Heart left ventricle (tissue), 16 donors: ENCODE results near the gene PRKCB. TPM values are rescaled to one million over a fixed set of nuclear protein-coding genes. Genes with fewer than 3 reads are reported as not detected.
A peak's percentile ranks its signal among the peaks of the same experiment; 100 is the strongest.

Source experiments
- ATAC-seq, 4 donors: fragments of 200-7000 bp; cut with Tn5 transposase; one replicate each; pipeline ENCODE4 v1.9.1; 2020 to 2022; ENCODE audit warnings: moderate library complexity in 4 of 4, mild to moderate bottlenecking in 3 of 4, moderate number of reproducible peaks in 1 of 4
- DNase-seq, 5 donors: peaks; one replicate each; pipeline ENCODE4 v3.0.0-alpha.2; 2020
- H3K27ac ChIP-seq, 12 donors: fragments of 200-600 bp; sonication (generic) in 4 of 12; one replicate each; pipeline versions ENCODE4 v1.5.0 to v1.8.0; 2016 to 2022; ENCODE audit warnings: mild to moderate bottlenecking in 2 of 12
- H3K27me3 ChIP-seq, 9 donors: fragments of 200-600 bp; sonication (generic) in 2 of 9; one replicate each; pipeline versions ENCODE4 v1.5.1 to v1.8.0; 2016 to 2022; ENCODE audit warnings: mild to moderate bottlenecking in 3 of 9
- H3K36me3 ChIP-seq, 9 donors: fragments of 200-600 bp; sonication (generic) in 2 of 9; one replicate each; pipeline versions ENCODE4 v1.5.0 to v1.8.0; 2018 to 2022; ENCODE audit warnings: mild to moderate bottlenecking in 2 of 9
- H3K4me1 ChIP-seq, 12 donors: fragments of 200-600 bp; sonication (generic) in 4 of 12; one replicate each; pipeline versions ENCODE4 v1.5.0 to v1.8.0; 2016 to 2022; ENCODE audit warnings: mild to moderate bottlenecking in 3 of 12
- H3K4me3 ChIP-seq, 12 donors: fragments of 200-600 bp; sonication (generic) in 4 of 12; one replicate each; pipeline versions ENCODE4 v1.5.0 to v1.8.0; 2017 to 2022; ENCODE audit warnings: mild to moderate bottlenecking in 9 of 12, moderate library complexity in 4 of 12
- H3K9me3 ChIP-seq, 12 donors: fragments of 200-600 bp; sonication (generic) in 4 of 12; one replicate each; pipeline versions ENCODE4 v1.5.0 to v1.8.0; 2016 to 2022; ENCODE audit warnings: mild to moderate bottlenecking in 1 of 12
- POLR2A ChIP-seq, 2 donors: fragments of 450-650 bp; IDR thresholded peaks; one replicate each; pipeline ENCODE4 v1.6.1; 2017; ENCODE audit warnings: antibody characterized with exemption in 2 of 2, mild to moderate bottlenecking in 2 of 2, moderate library complexity in 2 of 2
- whole genome bisulfite sequencing, 4 donors: extraction: QIAGEN DNeasy Blood & Tissue Kit in 2 of 4; methylation state at CpG; one replicate each; pipeline versions ENCODE4 v1.1.5 to v1.1.7; 2013 to 2018; 5-methylcytosine and 5-hydroxymethylcytosine counted together
- intact Hi-C, 10 donors: fragments of 100-400 bp; cut with DNase I; formaldehyde crosslinking; loops; one replicate each; pipeline versions ENCODE4 v1.11.1 to v1.14.2; 2022
- polyA plus RNA-seq, 2 donors: library from polyadenylated mRNA; stranded (reverse); fragments of 200-250 nt; gene quantifications; one replicate each; pipeline ENCODE4 v1.2.3, GENCODE V29; 2013
- total RNA-seq, 9 donors: library from RNA; depleted of rRNA in 2 of 9; stranded (reverse); fragments of >200 nt in 2 of 9; fragmentation: NEBNext Ultra II Directional in 3 of 9; extraction: Animal tissue kit (Norgen Biotek cat#: 25700) in 3 of 9; gene quantifications; one replicate each; pipeline versions ENCODE4 v1.1.0 to v1.2.4, GENCODE V29; 2016 to 2023
- TF ChIP-seq, protein P1 (sequence below), 12 donors: fragments of 200-600 bp; sonication (generic) in 4 of 12; IDR thresholded peaks; one replicate each; pipeline versions ENCODE4 v1.5.0 to v1.8.0; 2018 to 2022; ENCODE audit warnings: antibody characterized with exemption in 12 of 12, mild to moderate bottlenecking in 5 of 12
- donor health status: ischemic (EF 13 %, LVEDD 7.1; RV severe dilation, severe dysfunction).
- donor health status: healthy with polysubstance abuse.
- donor health status: DM: no; HTN: yes; CAD: no.
- donor health status: DM: no; HTN: no; CAD: no.
- donor health status: ischemic (EF 25% LVEDD 6.9; RV normal size, moderate dysfunction).
- donor health status: ischemic (EF 25% LVEDD 5.7; RV mildly dilated, moderate dysfunction).
- donor health status: healthy.
- donor health status: DM: yes; HTN: yes; CAD: no.
- donor health status: ischemic (EF 35%, LVEDD 5.7; RV mildly dilated, moderate dysfunction).
- donor health status: nonischemic (EF 11% LVEDD 7.7; RV severe dilation, severe dysfunction).
- donor health status: DM: yes; HTN: yes; CAD: no.
- donor health status: PGD.
- donor health status: ischemic (EF 29% LVEDD 5.4; RV normal size, mild dysfunction).
- donor health status: nonischemic (EF 23%, LVEDD 6.1; RV moderate dilation, normal function).

Gene PRKCB
- total and polyA plus RNA-seq, 11 donors: 0.30 to 18.4 (median 1.7) TPM

DNA sequence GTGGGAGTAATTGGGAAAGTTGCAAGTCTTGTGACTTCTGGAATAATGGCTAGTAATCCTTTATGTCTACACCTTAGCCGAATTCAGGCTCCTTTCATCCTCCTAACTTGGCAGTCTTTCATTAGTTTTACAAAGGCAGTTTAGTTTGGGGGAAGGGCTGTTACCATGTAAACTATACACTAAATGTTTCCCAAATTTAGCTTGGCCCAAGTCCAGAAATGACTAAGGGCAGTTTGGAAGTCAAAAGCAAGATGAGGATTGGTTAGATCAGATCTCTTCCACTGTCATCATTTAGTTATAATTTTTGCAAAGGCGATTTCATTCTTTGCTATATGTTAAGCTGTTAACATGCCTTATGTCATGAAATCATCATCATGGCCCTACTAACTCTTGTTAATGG is 304.9 kb downstream of the PRKCB start:
- Histone ChIP-seq H3K36me3 (no peaks in the 10 kb centered on the region), H3K9me3 (peaks cover 0 to 3% (median 0%) of the 10 kb centered on the region in 12 donors), H3K4me1 (no peaks in the 10 kb centered on the region), H3K4me3 (no peak overlapping the region), H3K27ac (no peak overlapping the region), H3K27me3 (peaks cover 0 to 5% (median 0%) of the 10 kb centered on the region in 9 donors)
- DNase-seq: no peak
- intact Hi-C loops: loop anchor here in 1 of 10 donors (10.0 kb wide), 1 partner anchor 84 kb away; no protein-coding TSS in a partner anchor
- no peak for ATAC-seq
- 72 to 85% (median 78%) methylated on average over 2 of the region's 2 CpGs for WGBS, 4 donors
- no peak for TF ChIP-seq POLR2A (IDR thresholded peaks at IDR 0.05)
- TF ChIP-seq, protein P1, sequence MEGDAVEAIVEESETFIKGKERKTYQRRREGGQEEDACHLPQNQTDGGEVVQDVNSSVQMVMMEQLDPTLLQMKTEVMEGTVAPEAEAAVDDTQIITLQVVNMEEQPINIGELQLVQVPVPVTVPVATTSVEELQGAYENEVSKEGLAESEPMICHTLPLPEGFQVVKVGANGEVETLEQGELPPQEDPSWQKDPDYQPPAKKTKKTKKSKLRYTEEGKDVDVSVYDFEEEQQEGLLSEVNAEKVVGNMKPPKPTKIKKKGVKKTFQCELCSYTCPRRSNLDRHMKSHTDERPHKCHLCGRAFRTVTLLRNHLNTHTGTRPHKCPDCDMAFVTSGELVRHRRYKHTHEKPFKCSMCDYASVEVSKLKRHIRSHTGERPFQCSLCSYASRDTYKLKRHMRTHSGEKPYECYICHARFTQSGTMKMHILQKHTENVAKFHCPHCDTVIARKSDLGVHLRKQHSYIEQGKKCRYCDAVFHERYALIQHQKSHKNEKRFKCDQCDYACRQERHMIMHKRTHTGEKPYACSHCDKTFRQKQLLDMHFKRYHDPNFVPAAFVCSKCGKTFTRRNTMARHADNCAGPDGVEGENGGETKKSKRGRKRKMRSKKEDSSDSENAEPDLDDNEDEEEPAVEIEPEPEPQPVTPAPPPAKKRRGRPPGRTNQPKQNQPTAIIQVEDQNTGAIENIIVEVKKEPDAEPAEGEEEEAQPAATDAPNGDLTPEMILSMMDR (IDR thresholded peaks at IDR 0.05): no peak

DNA sequence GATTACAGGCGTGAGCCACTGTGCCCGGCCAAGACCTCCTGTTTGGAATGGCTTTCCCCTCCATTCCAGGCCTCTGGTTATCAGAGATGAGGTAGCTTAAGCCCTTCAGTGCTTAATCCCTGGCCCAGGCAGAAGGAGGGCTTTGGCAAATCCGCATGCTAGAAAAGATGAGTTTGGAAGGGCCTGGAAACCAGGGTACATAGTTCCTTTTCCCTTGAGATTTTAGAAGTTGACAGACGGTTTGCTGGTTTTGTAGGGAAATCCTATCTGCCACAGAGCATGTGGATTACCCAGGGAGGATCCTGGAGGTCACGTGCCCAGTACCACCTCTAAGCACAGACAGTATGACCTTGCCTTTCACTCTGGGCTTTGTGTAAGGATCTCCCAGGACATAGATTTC is 305.7 kb downstream of the PRKCB start:
- H3K4me1 ChIP-seq: peaks cover 0 to 7% (median 0%) of the 10 kb centered on the region in 12 donors
- no peak overlapping the region for H3K4me3 ChIP-seq
- intact Hi-C loops: loop anchor here in 1 of 10 donors (10.0 kb wide), 1 partner anchor 83 kb away; no protein-coding TSS in a partner anchor
- H3K9me3 ChIP-seq: peaks cover 0 to 3% (median 0%) of the 10 kb centered on the region in 12 donors
- DNase-seq: no peak
- no peak for TF ChIP-seq POLR2A (IDR thresholded peaks at IDR 0.05)
- no peak for ATAC-seq
- whole genome bisulfite sequencing, 4 donors: 82 to 90% (median 87%) methylated on average over 3 to 5 of the region's 5 CpGs
- no peaks in the 10 kb centered on the region for H3K36me3 ChIP-seq
- peaks cover 0 to 5% (median 0%) of the 10 kb centered on the region in 9 donors for H3K27me3 ChIP-seq
- no peak overlapping the region for H3K27ac ChIP-seq

DNA sequence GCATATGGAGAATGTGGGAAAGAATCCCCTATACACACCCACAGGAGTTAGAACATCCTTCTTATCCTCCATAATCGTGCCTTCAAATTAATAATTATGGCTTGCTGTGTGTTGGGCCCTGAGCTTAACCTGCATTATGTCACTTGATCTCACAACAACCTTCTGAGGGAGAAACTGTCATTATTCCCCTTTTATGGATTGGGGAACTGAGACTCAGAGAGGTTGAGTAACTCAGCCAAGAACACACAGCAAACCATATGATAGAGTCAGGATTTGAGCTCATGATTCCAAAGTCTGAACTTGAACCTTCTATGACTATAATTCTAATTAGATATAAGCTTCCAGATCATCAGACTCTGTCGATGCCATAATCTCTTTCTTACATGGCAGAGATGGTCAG is 306.1 kb downstream of the PRKCB start:
- H3K36me3 ChIP-seq: no peaks in the 10 kb centered on the region
- peaks cover 0 to 11% (median 0%) of the 10 kb centered on the region in 12 donors for H3K4me1 ChIP-seq
- no peak overlapping the region for H3K4me3 ChIP-seq
- no peak for TF ChIP-seq POLR2A (IDR thresholded peaks at IDR 0.05)
- TF ChIP-seq, protein P1 (IDR thresholded peaks at IDR 0.05): no peak
- no peak overlapping the region for H3K27ac ChIP-seq
- intact Hi-C loops: loop anchor here in 1 of 10 donors (10.0 kb wide), 1 partner anchor 83 kb away; no protein-coding TSS in a partner anchor
- H3K9me3 ChIP-seq: peaks cover 0 to 3% (median 0%) of the 10 kb centered on the region in 12 donors
- 91 to 97% (median 94%) methylated on average over 2 of the region's 2 CpGs for WGBS, 4 donors
- peaks cover 0 to 5% (median 0%) of the 10 kb centered on the region in 9 donors for H3K27me3 ChIP-seq
- ATAC-seq (no peak), DNase-seq (no peak)

DNA sequence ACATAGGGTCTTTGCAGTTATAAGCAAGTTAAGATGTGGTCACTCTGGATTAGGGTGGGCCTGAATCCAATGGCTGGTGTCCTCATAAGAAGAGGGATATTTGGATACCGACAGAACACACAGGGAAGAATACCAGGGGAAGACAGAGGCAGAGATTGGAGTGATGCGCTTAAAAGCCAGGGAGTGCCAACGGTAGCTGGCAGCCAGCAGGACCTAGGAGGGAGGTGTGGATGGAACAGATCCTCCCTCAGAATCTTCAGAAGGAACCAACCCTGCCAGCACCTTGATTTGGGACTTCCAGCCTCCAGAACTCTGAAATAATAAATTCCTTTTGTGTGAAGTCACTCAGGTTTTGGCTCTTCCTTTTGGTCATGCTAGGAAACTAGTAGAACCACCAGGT is 310.1 kb downstream of the PRKCB start:
- Histone ChIP-seq H3K4me3 (no peak overlapping the region), H3K36me3 (no peaks in the 10 kb centered on the region), H3K27ac (peak overlapping the region in 1 of 12 donors; percentile 18), H3K4me1 (peaks cover 0 to 11% (median 0%) of the 10 kb centered on the region in 12 donors), H3K9me3 (no peaks in the 10 kb centered on the region), H3K27me3 (peaks cover 0 to 5% (median 0%) of the 10 kb centered on the region in 9 donors)
- ATAC-seq: no peak
- intact Hi-C loops: loop anchor here in 1 of 10 donors (10.0 kb wide), 1 partner anchor 79 kb away; no protein-coding TSS in a partner anchor
- DNase-seq: no peak
- 77 to 84% (median 81%) methylated on average over 3 of the region's 3 CpGs for WGBS, 4 donors
- no peak for TF ChIP-seq POLR2A (IDR thresholded peaks at IDR 0.05)
- TF ChIP-seq, protein P1 (IDR thresholded peaks at IDR 0.05): no peak
